ENCODE measurements around the gene TMPRSS3.

The TMPRSS3 gene

GRCh38 chr21:42390696-42391095 lies 5.2 kb downstream of the TMPRSS3 start:
- peaks cover 2% of the 10 kb centered on the region for H3K36me3 Mint-ChIP-seq

GRCh38 chr21:42390193-42390592 lies 5.7 kb downstream of the TMPRSS3 start:
- Mint-ChIP-seq H3K9me3 (no peaks in the 10 kb centered on the region), H3K4me3 (no peak overlapping the region), H3K4me1 (peaks cover 74% of the 10 kb centered on the region), H3K27me3 (no peaks in the 10 kb centered on the region), H3K36me3 (peaks cover 2% of the 10 kb centered on the region), H3K27ac (no peak overlapping the region)

More at GRCh38 chr21:42390696-42391095, 5.2 kb downstream of the TMPRSS3 start:
- H3K4me3 Mint-ChIP-seq = no peak overlapping the region
- peaks cover 72% of the 10 kb centered on the region for H3K4me1 Mint-ChIP-seq
- no peaks in the 10 kb centered on the region for H3K9me3 Mint-ChIP-seq
- peak overlapping the region; percentile 79 for H3K27ac Mint-ChIP-seq
- H3K27me3 Mint-ChIP-seq = no peaks in the 10 kb centered on the region

- Mint-ChIP-seq H3K27me3 (no peaks in the 10 kb centered on the region), H3K36me3 (peaks cover 2% of the 10 kb centered on the region), H3K9me3 (no peaks in the 10 kb centered on the region), H3K4me1 (peaks cover 77% of the 10 kb centered on the region), H3K27ac (no peak overlapping the region), H3K4me3 (no peak overlapping the region)
Measured at GRCh38 chr21:42389449-42389835, 6.4 kb downstream of the TMPRSS3 start.

- no peak overlapping the region for H3K27ac Mint-ChIP-seq
- peaks cover 82% of the 10 kb centered on the region for H3K4me1 Mint-ChIP-seq
- H3K9me3 Mint-ChIP-seq = no peaks in the 10 kb centered on the region
- peaks cover 2% of the 10 kb centered on the region for H3K36me3 Mint-ChIP-seq
- no peak overlapping the region for H3K4me3 Mint-ChIP-seq
- no peaks in the 10 kb centered on the region for H3K27me3 Mint-ChIP-seq
Measured at GRCh38 chr21:42388740-42389448, 7.0 kb downstream of the TMPRSS3 start.

- Mint-ChIP-seq H3K36me3 (peaks cover 2% of the 10 kb centered on the region), H3K27me3 (no peaks in the 10 kb centered on the region), H3K4me3 (no peak overlapping the region), H3K9me3 (no peaks in the 10 kb centered on the region), H3K27ac (no peak overlapping the region), H3K4me1 (peaks cover 74% of the 10 kb centered on the region)
Measured at GRCh38 chr21:42387843-42388340, 8.0 kb downstream of the TMPRSS3 start.

- Mint-ChIP-seq H3K27me3 (no peaks in the 10 kb centered on the region), H3K4me1 (peaks cover 71% of the 10 kb centered on the region), H3K9me3 (no peaks in the 10 kb centered on the region), H3K27ac (no peak overlapping the region), H3K4me3 (no peak overlapping the region), H3K36me3 (peaks cover 2% of the 10 kb centered on the region)
Measured at GRCh38 chr21:42387164-42387563, 8.7 kb downstream of the TMPRSS3 start.

GRCh38 chr21:42386034-42386591 lies 9.7 kb downstream of the TMPRSS3 start:
- H3K4me3 Mint-ChIP-seq = no peak overlapping the region
- no peaks in the 10 kb centered on the region for H3K27me3 Mint-ChIP-seq
- H3K9me3 Mint-ChIP-seq = no peaks in the 10 kb centered on the region
- no peak overlapping the region for H3K27ac Mint-ChIP-seq
- H3K36me3 Mint-ChIP-seq = peaks cover 6% of the 10 kb centered on the region
- peaks cover 60% of the 10 kb centered on the region for H3K4me1 Mint-ChIP-seq

GRCh38 chr21:42385619-42386018 lies 10.2 kb downstream of the TMPRSS3 start:
- no peak overlapping the region for H3K27ac Mint-ChIP-seq
- H3K4me1 Mint-ChIP-seq = peaks cover 55% of the 10 kb centered on the region
- no peaks in the 10 kb centered on the region for H3K9me3 Mint-ChIP-seq
- no peak overlapping the region for H3K4me3 Mint-ChIP-seq
- H3K36me3 Mint-ChIP-seq = peaks cover 6% of the 10 kb centered on the region
- H3K27me3 Mint-ChIP-seq = no peaks in the 10 kb centered on the region

GRCh38 chr21:42384989-42385388 lies 10.9 kb downstream of the TMPRSS3 start:
- Mint-ChIP-seq H3K4me3 (no peak overlapping the region), H3K36me3 (peaks cover 4% of the 10 kb centered on the region), H3K27me3 (no peaks in the 10 kb centered on the region), H3K27ac (no peak overlapping the region), H3K9me3 (no peaks in the 10 kb centered on the region), H3K4me1 (peaks cover 50% of the 10 kb centered on the region)

GRCh38 chr21:42384156-42384945 lies 11.5 kb downstream of the TMPRSS3 start:
- H3K36me3 Mint-ChIP-seq = peaks cover 4% of the 10 kb centered on the region
- no peaks in the 10 kb centered on the region for H3K9me3 Mint-ChIP-seq
- peak overlapping the region; percentile 9 for H3K4me3 Mint-ChIP-seq
- no peaks in the 10 kb centered on the region for H3K27me3 Mint-ChIP-seq
- no peak overlapping the region for H3K27ac Mint-ChIP-seq
- peaks cover 44% of the 10 kb centered on the region for H3K4me1 Mint-ChIP-seq

- H3K27me3 Mint-ChIP-seq = no peaks in the 10 kb centered on the region
- peaks cover 4% of the 10 kb centered on the region for H3K36me3 Mint-ChIP-seq
- no peak overlapping the region for H3K27ac Mint-ChIP-seq
- H3K4me1 Mint-ChIP-seq = peaks cover 37% of the 10 kb centered on the region
- H3K9me3 Mint-ChIP-seq = no peaks in the 10 kb centered on the region
- H3K4me3 Mint-ChIP-seq = no peak overlapping the region
Measured at GRCh38 chr21:42383331-42383730, 12.5 kb downstream of the TMPRSS3 start.

GRCh38 chr21:42382915-42383314 lies 12.9 kb downstream of the TMPRSS3 start:
- H3K4me3 Mint-ChIP-seq = no peak overlapping the region
- H3K4me1 Mint-ChIP-seq = peaks cover 34% of the 10 kb centered on the region
- H3K27me3 Mint-ChIP-seq = no peaks in the 10 kb centered on the region
- H3K27ac Mint-ChIP-seq = no peak overlapping the region
- no peaks in the 10 kb centered on the region for H3K9me3 Mint-ChIP-seq
- H3K36me3 Mint-ChIP-seq = peaks cover 4% of the 10 kb centered on the region

GRCh38 chr21:42381347-42381984 lies 14.4 kb downstream of the TMPRSS3 start:
- no peaks in the 10 kb centered on the region for H3K27me3 Mint-ChIP-seq
- H3K4me3 Mint-ChIP-seq = no peak overlapping the region
- peaks cover 19% of the 10 kb centered on the region for H3K4me1 Mint-ChIP-seq
- no peaks in the 10 kb centered on the region for H3K9me3 Mint-ChIP-seq
- no peak overlapping the region for H3K27ac Mint-ChIP-seq
- peaks cover 4% of the 10 kb centered on the region for H3K36me3 Mint-ChIP-seq

GRCh38 chr21:42379426-42380215 lies 16.2 kb downstream of the TMPRSS3 start:
- no peak overlapping the region for H3K27ac Mint-ChIP-seq
- H3K4me1 Mint-ChIP-seq = peaks cover 13% of the 10 kb centered on the region

GRCh38 chr21:42378418-42378817 lies 17.4 kb downstream of the TMPRSS3 start:
- Mint-ChIP-seq H3K36me3 (peaks cover 4% of the 10 kb centered on the region), H3K9me3 (no peaks in the 10 kb centered on the region), H3K4me1 (peaks cover 8% of the 10 kb centered on the region), H3K27ac (peak overlapping the region; percentile 23), H3K27me3 (no peaks in the 10 kb centered on the region), H3K4me3 (no peak overlapping the region)

More at GRCh38 chr21:42379426-42380215, 16.2 kb downstream of the TMPRSS3 start:
- Mint-ChIP-seq H3K27me3 (no peaks in the 10 kb centered on the region), H3K36me3 (peaks cover 4% of the 10 kb centered on the region), H3K9me3 (no peaks in the 10 kb centered on the region), H3K4me3 (no peak overlapping the region)
